H1 (cell line): ENCODE results near the gene PROM2.

Source experiments
- BRCA1 ChIP-seq: IDR thresholded peaks from 2 replicates; pipeline ENCODE4 v1.6.1; 2012; ENCODE audit warnings: low read depth, low read length, improper control_type of control experiment
- CTCF ChIP-seq, 3 experiments: IDR thresholded peaks; 1 replicate in 2 of 3; 2 replicates in 1 of 3; pipeline versions ENCODE4 v1.5.1 to v1.6.1; 2011; ENCODE audit warnings: low read length in 3 of 3, mild to moderate bottlenecking in 3 of 3, inconsistent platforms in 2 of 3, low read depth in 1 of 3, moderate library complexity in 1 of 3; ENCODE audit not compliant: insufficient read depth in 1 of 3; ENCODE audit errors: control extremely low read depth in 1 of 3
- EP300 ChIP-seq, 2 experiments: IDR thresholded peaks; 1 replicate in 1 of 2; 2 replicates in 1 of 2; pipeline ENCODE4 v1.6.1; 2011 to 2012; ENCODE audit warnings: low read depth in 2 of 2, low read length in 2 of 2, mild to moderate bottlenecking in 2 of 2, borderline replicate concordance in 1 of 2, inconsistent platforms in 1 of 2, moderate library complexity in 1 of 2
- RAD21 ChIP-seq, 2 experiments: IDR thresholded peaks in 1 of 2; conservative IDR thresholded peaks in 1 of 2; 2 replicates each; pipeline ENCODE4 v1.6.1; 2011; ENCODE audit warnings: low read depth in 2 of 2, low read length in 2 of 2, improper control_type of control experiment in 1 of 2, inconsistent platforms in 1 of 2, mild to moderate bottlenecking in 1 of 2, moderate library complexity in 1 of 2
- RFX5 ChIP-seq: IDR thresholded peaks from 2 replicates; pipeline ENCODE4 v1.6.1; 2011; ENCODE audit warnings: low read depth, low read length, improper control_type of control experiment, borderline replicate concordance

- TF ChIP-seq CTCF (IDR thresholded peaks at IDR 0.05; ENCODE audit: control extremely low read depth in 1 of 3, insufficient read depth in 1 of 3, low read depth in 1 of 3, low read length in 3 of 3): no peak
- TF ChIP-seq BRCA1: no peak
- no peak for TF ChIP-seq EP300 (IDR thresholded peaks at IDR 0.05; ENCODE audit: borderline replicate concordance in 1 of 2, low read depth in 2 of 2, low read length in 2 of 2)
- TF ChIP-seq RFX5: no peak
- no peak for TF ChIP-seq RAD21 (IDR thresholded peaks at IDR 0.05 in 1 of 2, conservative IDR thresholded peaks at IDR 0.05 in 1 of 2; ENCODE audit: low read depth in 2 of 2, low read length in 2 of 2)
These were observed 53.6 kb downstream of the PROM2 start for GRCh38 chr2:95327861-95328260.
